OCI-M1 (cell line): ENCODE measurements around the gene PAPPA.
A peak's percentile ranks its signal among the peaks of the same experiment; 100 is the strongest.

Experiments
- DNase-seq: peaks from one replicate; lab custom pipeline; 2025; lab: John Stamatoyannopoulos, UW

Gene PAPPA

GRCh38 chr9:116152941-116153764 lies 438 bp upstream of the PAPPA start:
- no peak for DNase-seq

- no peak for DNase-seq
Measured at GRCh38 chr9:116154334-116154975, 864 bp downstream of the PAPPA start.

GRCh38 chr9:116154976-116155697 lies 1.5 kb downstream of the PAPPA start:
- no peak for DNase-seq

GRCh38 chr9:116155698-116156039 lies 2.1 kb downstream of the PAPPA start:
- no peak for DNase-seq

GRCh38 chr9:116156621-116157314 lies 3.2 kb downstream of the PAPPA start:
- peak; percentile 56 for DNase-seq

GRCh38 chr9:116157436-116158138 lies 4.0 kb downstream of the PAPPA start:
- DNase-seq = peak; percentile 23

- DNase-seq = no peak
Measured at GRCh38 chr9:116160676-116161571, 7.3 kb downstream of the PAPPA start.

GRCh38 chr9:116162241-116162781 lies 8.7 kb downstream of the PAPPA start:
- DNase-seq = peak; percentile 79

- peak; percentile 42 for DNase-seq
Measured at GRCh38 chr9:116163293-116164055, 9.9 kb downstream of the PAPPA start.

GRCh38 chr9:116165912-116166311 lies 12.3 kb downstream of the PAPPA start:
- DNase-seq = no peak

GRCh38 chr9:116166713-116167112 lies 13.1 kb downstream of the PAPPA start:
- DNase-seq = peak; percentile 29

- DNase-seq = peak; percentile 66
Measured at GRCh38 chr9:116168231-116168630, 14.6 kb downstream of the PAPPA start.

GRCh38 chr9:116172216-116172615 lies 18.6 kb downstream of the PAPPA start:
- DNase-seq = no peak

- DNase-seq = no peak
Measured at GRCh38 chr9:116174347-116174746, 20.8 kb downstream of the PAPPA start.

- peak; percentile 14 for DNase-seq
Measured at GRCh38 chr9:116175614-116176013, 22.0 kb downstream of the PAPPA start.

GRCh38 chr9:116178481-116179211 lies 25.1 kb downstream of the PAPPA start:
- DNase-seq = peak; percentile 5

- DNase-seq = no peak
Measured at GRCh38 chr9:116179568-116179967, 26.0 kb downstream of the PAPPA start.

- DNase-seq = no peak
Measured at GRCh38 chr9:116181853-116182610, 28.4 kb downstream of the PAPPA start.
